HepG2 (cell line): Measurements from ENCODE around the gene SIN3A. TPM values are rescaled to one million over a fixed set of nuclear protein-coding genes. Genes with fewer than 3 reads are reported as not detected.

Source experiments
- AGO2 ChIP-seq: fragments of 200-400 bp; formaldehyde crosslinking; optimal IDR thresholded peaks from 2 replicates; pipeline ENCODE3; 2017; ENCODE audit warnings: mild to moderate bottlenecking, low read depth, low read length, moderate library complexity
- BCL6 ChIP-seq: IDR thresholded peaks from 2 replicates; pipeline ENCODE4 v1.6.1; 2016; ENCODE audit warnings: missing genetic modification reagents, missing compliant biosample characterization
- CREM ChIP-seq, 2 experiments: sonication (generic) in 1 of 2; formaldehyde crosslinking in 1 of 2; IDR thresholded peaks; 2 replicates each; pipeline versions ENCODE4 v1.4.0 to v1.6.1; 2016 to 2020; ENCODE audit warnings: antibody characterized with exemption in 1 of 2, mild to moderate bottlenecking in 1 of 2, missing genetic modification reagents in 1 of 2
- PHF20 ChIP-seq: sonication (generic); formaldehyde crosslinking; IDR thresholded peaks from 2 replicates; pipeline ENCODE4 v1.5.0; 2020; ENCODE audit warnings: mild to moderate bottlenecking, missing genetic modification reagents
- POLR2G ChIP-seq: fragments of 200-400 bp; formaldehyde crosslinking; IDR thresholded peaks from 2 replicates; pipeline ENCODE4 v1.6.1; 2018; ENCODE audit warnings: mild to moderate bottlenecking, low read depth, low read length, moderate library complexity
- SAP130 ChIP-seq: IDR thresholded peaks from 2 replicates; pipeline ENCODE4 v1.6.1; 2016; ENCODE audit warnings: low read depth
- ZBTB20 ChIP-seq: sonication (generic); formaldehyde crosslinking; IDR thresholded peaks from 2 replicates; pipeline ENCODE4 v1.8.1; 2023; ENCODE audit warnings: missing genetic modification reagents, low read depth, mild to moderate bottlenecking, borderline replicate concordance
- ZNF143 ChIP-seq: sonication (generic); formaldehyde crosslinking; IDR thresholded peaks from 2 replicates; pipeline ENCODE4 v1.4.0; 2020; ENCODE audit warnings: missing genetic modification reagents
- polyA plus RNA-seq, 8 experiments: library from polyadenylated mRNA; depleted of rRNA in 3 of 8; stranded (reverse) in 7 of 8; unstranded in 1 of 8; fragments of >200 nt; fragmentation: Illumina TruSeq in 4 of 8; extraction: Trizol in 4 of 8; gene quantifications; 2 replicates each; pipeline versions ENCODE4 v1.2.1 to v1.2.3, GENCODE V29; 2011 to 2016; ENCODE audit warnings: low read depth in 4 of 8, missing spikeins in 1 of 8, mixed read lengths in 1 of 8; ENCODE audit not compliant: insufficient read depth in 1 of 8
- total RNA-seq, 5 experiments: library from RNA; depleted of rRNA; stranded (reverse); fragments of >200 nt; fragmentation: Illumina TruSeq; extraction: Trizol; gene quantifications; 2 replicates each; pipeline ENCODE4 v1.2.3, GENCODE V29; 2016; ENCODE audit warnings: low read depth in 1 of 5
- TF ChIP-seq, protein P1 (sequence below): sonication (generic); formaldehyde crosslinking; IDR thresholded peaks from 2 replicates; pipeline ENCODE4 v1.5.1; 2020; ENCODE audit warnings: missing genetic modification reagents, mild to moderate bottlenecking, borderline replicate concordance
- TF ChIP-seq, protein P2 (sequence below): sonication (generic); formaldehyde crosslinking; IDR thresholded peaks from 2 replicates; pipeline ENCODE4 v1.4.0; 2020; ENCODE audit warnings: missing genetic modification reagents
- TF ChIP-seq, protein P3 (sequence below), 2 experiments: sonication (generic) in 1 of 2; formaldehyde crosslinking in 1 of 2; IDR thresholded peaks; 2 replicates each; pipeline versions ENCODE4 v1.4.0 to v1.6.1; 2016 to 2020; ENCODE audit warnings: borderline replicate concordance in 1 of 2, low read depth in 1 of 2, mild to moderate bottlenecking in 1 of 2, missing genetic modification reagents in 1 of 2

SIN3A gene
- total and polyA plus RNA-seq, 2 of the 13 experiments (the other 11 are each of a cell fraction or from before 2014, with no cell fraction given), result 16.1 to 28.1 TPM

DNA sequence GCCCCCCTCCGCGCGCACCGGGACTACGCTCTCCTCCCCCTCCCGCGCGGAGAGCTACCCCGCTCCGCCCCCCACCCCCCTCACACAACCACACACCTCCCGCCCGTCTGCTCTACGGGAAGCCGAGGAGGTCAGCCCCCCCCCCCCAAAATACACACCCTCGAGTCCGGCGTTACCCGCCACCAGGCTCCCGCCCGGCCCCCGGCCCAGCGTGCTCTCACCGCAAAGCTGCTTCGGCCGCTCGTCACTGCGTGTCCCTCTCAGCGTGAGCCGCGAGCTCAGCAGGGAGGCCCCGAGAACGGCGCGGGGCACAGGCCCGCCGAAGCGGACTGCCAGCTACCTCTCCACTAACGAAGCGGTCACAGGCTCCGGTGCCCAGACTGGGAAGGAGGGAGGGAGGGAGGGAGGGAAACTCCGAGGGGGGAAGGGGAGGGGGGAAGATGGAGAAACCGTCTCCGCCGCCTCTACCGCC is 252 bp downstream of the SIN3A start (continued):
- TF ChIP-seq PHF20 (CRISPR knock-in tag) (0 out of 2 replicates have a peak, but pooled peaks have one; percentile 11), ZNF143 (no peak), CREM (IDR thresholded peaks at IDR 0.05) (no peak), CREM (CRISPR knock-in tag; IDR thresholded peaks at IDR 0.05) (no peak), SAP130 (CRISPR knock-in tag) (peak; percentile 0; the same call in 1 of the 2 replicates), AGO2 (peak; percentile 6), BCL6 (CRISPR knock-in tag) (no peak), ZBTB20 (CRISPR knock-in tag) (0 out of 2 replicates have a peak, but pooled peaks have one; percentile 8), POLR2G (no peak)
- TF ChIP-seq, protein P1, sequence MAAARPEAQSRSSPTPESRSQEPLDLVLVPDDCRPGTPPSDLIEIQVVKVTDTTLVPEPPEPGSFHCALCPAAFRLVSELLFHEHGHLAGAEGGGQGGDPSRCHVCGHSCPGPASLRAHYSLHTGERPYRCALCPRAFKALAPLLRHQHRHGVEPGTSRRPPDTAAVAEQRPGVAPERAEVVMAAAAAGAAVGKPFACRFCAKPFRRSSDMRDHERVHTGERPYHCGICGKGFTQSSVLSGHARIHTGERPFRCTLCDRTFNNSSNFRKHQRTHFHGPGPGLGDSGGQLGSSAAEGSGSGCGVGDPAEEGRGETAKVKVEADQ (CRISPR knock-in tag), result no peak
- TF ChIP-seq, protein P2, sequence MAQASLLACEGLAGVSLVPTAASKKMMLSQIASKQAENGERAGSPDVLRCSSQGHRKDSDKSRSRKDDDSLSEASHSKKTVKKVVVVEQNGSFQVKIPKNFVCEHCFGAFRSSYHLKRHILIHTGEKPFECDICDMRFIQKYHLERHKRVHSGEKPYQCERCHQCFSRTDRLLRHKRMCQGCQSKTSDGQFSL (CRISPR knock-in tag), result peak; percentile 59; the same call in 1 of the 2 replicates
- TF ChIP-seq, protein P3, sequence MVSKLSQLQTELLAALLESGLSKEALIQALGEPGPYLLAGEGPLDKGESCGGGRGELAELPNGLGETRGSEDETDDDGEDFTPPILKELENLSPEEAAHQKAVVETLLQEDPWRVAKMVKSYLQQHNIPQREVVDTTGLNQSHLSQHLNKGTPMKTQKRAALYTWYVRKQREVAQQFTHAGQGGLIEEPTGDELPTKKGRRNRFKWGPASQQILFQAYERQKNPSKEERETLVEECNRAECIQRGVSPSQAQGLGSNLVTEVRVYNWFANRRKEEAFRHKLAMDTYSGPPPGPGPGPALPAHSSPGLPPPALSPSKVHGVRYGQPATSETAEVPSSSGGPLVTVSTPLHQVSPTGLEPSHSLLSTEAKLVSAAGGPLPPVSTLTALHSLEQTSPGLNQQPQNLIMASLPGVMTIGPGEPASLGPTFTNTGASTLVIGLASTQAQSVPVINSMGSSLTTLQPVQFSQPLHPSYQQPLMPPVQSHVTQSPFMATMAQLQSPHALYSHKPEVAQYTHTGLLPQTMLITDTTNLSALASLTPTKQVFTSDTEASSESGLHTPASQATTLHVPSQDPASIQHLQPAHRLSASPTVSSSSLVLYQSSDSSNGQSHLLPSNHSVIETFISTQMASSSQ (IDR thresholded peaks at IDR 0.05; ENCODE audit: low read depth), result no peak
- TF ChIP-seq, protein P3 (CRISPR knock-in tag; IDR thresholded peaks at IDR 0.05; ENCODE audit: borderline replicate concordance), result no peak
